CD4-positive, alpha-beta T cell treated with Interleukin-1 beta for 1 hour (primary cell): ENCODE data around the gene FOXR1.
A peak's percentile ranks its signal among the peaks of the same experiment; 100 is the strongest.

ENCODE experiments used
- DNase-seq, 2 donors: peaks; one replicate each; pipeline ENCODE4 v3.0.0-alpha.2; 2020 to 2022

Gene FOXR1

DNA sequence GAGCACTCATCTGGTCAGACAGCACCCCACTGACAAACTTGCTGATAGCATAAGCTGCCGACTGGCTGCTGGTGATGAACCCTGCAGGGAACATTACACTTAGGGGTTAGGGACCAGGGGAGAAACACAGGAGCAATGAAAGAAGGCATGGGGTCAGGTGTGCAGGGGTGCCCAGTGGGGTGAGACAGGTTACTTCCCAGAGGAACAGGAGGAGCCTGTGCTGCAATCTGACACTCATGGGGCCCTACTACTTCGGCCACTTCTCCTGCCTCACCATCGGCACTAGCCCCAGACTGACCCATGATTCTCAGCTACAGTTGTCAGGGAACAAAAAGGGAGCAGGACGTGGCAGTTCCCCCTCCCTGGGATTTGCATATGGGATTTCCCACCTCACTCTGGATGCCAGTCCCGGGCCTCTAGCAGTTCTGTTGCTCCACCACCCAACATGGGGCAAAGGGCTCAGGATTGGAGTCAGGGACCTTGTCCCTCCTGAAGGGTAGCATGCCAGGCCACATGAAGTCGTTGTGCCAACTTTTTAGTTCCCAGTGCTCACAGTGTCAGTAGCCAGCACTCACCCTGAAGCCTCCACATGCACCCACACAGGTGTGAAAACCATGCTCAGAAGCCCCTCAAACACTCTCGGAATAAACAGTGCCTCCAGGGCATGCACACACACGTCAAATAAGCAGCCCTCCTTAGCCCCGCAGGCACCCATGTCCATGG is 56.9 kb downstream of the FOXR1 start:
- DNase-seq: no peak

DNA sequence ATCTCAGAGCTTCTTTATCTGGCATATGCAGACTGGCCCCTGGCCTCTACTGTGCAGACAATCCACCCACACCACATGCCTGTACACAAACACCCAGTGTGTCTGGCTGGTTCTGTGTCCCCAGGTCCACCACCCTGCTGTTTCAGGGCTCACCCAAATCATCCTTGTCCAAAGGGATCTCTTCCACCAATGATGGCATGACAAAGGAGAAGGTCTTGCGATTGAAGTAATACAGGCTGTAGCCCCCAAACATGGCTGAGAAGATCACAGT is 57.4 kb downstream of the FOXR1 start:
- no peak for DNase-seq

DNA sequence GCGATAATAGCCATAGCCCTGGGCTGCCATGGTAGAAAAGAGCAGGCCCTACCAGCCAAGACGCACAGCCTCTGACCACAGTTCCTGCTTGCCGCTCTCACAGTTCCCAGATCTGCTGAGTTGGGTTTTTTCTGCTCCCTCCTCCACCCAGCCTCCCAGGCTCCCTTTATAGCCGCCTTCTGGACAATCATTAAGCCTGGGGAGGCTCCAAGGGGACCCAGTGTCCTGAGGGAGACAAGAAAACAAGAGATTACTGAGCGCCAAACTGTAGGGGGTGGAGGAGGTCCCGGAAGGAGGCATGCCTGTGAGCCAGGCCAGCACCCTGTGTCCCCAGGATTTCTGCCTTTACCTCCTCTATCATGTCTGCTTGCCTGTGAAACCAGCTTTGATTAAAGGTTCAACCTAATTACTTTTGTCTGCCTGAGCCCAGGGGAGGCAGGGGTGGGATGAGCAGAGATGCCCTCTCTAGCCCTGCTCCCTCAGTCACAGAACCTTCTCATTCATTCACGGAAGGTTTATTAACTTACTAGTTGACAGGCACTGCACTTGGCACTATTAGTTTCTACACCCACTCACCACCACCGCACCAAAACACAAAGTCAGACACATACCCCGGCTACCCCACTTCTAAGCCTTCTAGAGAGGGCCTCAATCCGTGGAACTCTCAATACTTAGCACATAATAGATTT is 57.9 kb downstream of the FOXR1 start:
- DNase-seq: no peak

GRCh38 chr11:119030029-119030328 is 58.4 kb downstream of the FOXR1 start:
- DNase-seq: no peak

DNA sequence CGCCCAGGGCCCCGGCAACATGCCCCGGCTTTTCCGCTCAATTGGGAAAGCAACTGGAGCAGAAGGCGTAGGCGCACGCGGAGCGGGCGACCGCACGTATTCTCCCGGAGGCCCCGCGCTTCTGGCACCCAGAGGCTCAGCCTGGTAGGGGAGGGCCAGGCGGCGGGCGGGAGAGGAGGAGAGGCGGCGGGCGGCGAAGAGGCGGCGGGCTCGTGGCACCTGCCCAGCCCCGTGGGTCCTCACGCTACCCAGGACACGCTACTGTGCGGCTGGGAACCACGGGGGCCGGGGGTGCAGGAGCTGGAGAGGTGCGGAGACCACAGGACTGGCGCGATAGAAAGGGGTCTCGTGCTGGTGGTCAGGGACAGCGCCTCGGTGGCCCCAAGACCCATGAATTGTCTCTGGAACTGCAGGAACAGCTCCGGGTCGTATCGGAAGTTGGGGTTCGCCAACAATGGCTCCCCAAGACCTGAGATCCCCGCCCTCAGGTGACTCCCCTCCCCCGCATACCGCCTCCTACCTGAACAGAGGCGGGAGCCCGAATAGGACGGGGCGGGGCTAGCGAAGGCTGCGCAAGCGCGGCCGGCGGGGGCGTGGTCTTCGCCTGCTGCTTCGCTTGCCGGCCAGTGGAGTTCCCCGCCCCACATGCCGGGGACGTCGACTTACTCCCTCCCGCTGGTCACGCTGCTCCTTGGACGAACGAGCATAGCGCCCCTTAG is 58.9 kb downstream of the FOXR1 start, which contains the start of gene SLC37A4:
SLC37A4 (minus strand) TSS at position 549 of the 719 bp plus-strand sequence.
- peak; percentile 99 to 100 for DNase-seq
